Panc1 (cell line): Measurements from ENCODE around the gene COL27A1. TPM values are rescaled to one million over a fixed set of nuclear protein-coding genes. Genes with fewer than 3 reads are reported as not detected.

ENCODE experiments used
- ATAC-seq: fragments of 200-7000 bp; cut with Tn5 transposase; 2 replicates; pipeline ENCODE4 v1.9.1; 2020; ENCODE audit warnings: mild to moderate bottlenecking, moderate library complexity
- BruUV-seq: library from RNA; stranded (reverse); fragments of 400-500 nt; replicated peaks from 2 replicates; lab custom pipeline; 2021; lab: Mats Ljungman, UMichigan
- CTCF ChIA-PET: fragments of 300-600 bp; sonication (Branson Sonifier 250); formaldehyde crosslinking; loops from one replicate; lab custom pipeline; 2022; ENCODE audit warnings: antibody characterized with exemption; lab: Charles Lee
- POLR2A ChIA-PET: fragments of 300-600 bp; sonication (Branson Sonifier 250); formaldehyde crosslinking; loops from one replicate; lab custom pipeline; 2022; ENCODE audit warnings: antibody characterized with exemption; lab: Charles Lee
- DNase-seq: peaks from one replicate; pipeline ENCODE4 v3.0.0-alpha.2; 2010; ENCODE audit warnings: low read depth, low spot score
- H3K27ac ChIP-seq: 2 replicates; pipeline ENCODE4 v1.5.1; 2011; ENCODE audit warnings: mild to moderate bottlenecking, low read length, inconsistent platforms
- H3K27me3 ChIP-seq: fragments of 200-500 bp; sonication (Bioruptor generic); 2 replicates; pipeline ENCODE4 v1.6.0; 2014; ENCODE audit warnings: low read length, inconsistent platforms; ENCODE audit not compliant: control insufficient read depth, insufficient read depth
- H3K36me3 ChIP-seq: fragments of 200-500 bp; sonication (Bioruptor generic); 2 replicates; pipeline ENCODE4 v1.5.1; 2014; ENCODE audit warnings: inconsistent platforms, mild to moderate bottlenecking, low read length, moderate library complexity; ENCODE audit not compliant: control insufficient read depth, insufficient read depth
- H3K4me1 ChIP-seq: 2 replicates; pipeline ENCODE4 v1.5.1; 2011; ENCODE audit warnings: inconsistent platforms, mild to moderate bottlenecking, low read length, moderate library complexity; ENCODE audit not compliant: control insufficient read depth, insufficient read depth
- H3K4me3 ChIP-seq, 2 experiments: 2 replicates each; pipeline ENCODE4 v1.5.1; 2011 to 2012; ENCODE audit warnings: low read depth in 2 of 2, low read length in 2 of 2, mild to moderate bottlenecking in 2 of 2, inconsistent platforms in 1 of 2, moderate library complexity in 1 of 2
- H3K9me3 ChIP-seq: fragments of 200-500 bp; sonication (Bioruptor generic); 2 replicates; pipeline ENCODE4 v1.5.1; 2014; ENCODE audit warnings: low read depth, mild to moderate bottlenecking, inconsistent platforms, low read length, moderate library complexity; ENCODE audit not compliant: control insufficient read depth, insufficient read depth
- CTCF ChIP-seq: fragments of 450-650 bp; IDR thresholded peaks from 2 replicates; pipeline ENCODE4 v1.5.1; 2017; ENCODE audit warnings: mild to moderate bottlenecking
- POLR2AphosphoS5 ChIP-seq: IDR thresholded peaks from 2 replicates; pipeline ENCODE4 v1.6.1; 2012; ENCODE audit warnings: mild to moderate bottlenecking, low read depth, low read length, moderate library complexity
- REST ChIP-seq, 2 experiments: IDR thresholded peaks; 2 replicates each; pipeline ENCODE4 v1.6.1; 2011 to 2012; ENCODE audit warnings: low read depth in 2 of 2, control low read depth in 1 of 2, low read length in 1 of 2, mild to moderate bottlenecking in 1 of 2, moderate library complexity in 1 of 2; ENCODE audit not compliant: insufficient read depth in 1 of 2
- SIN3A ChIP-seq: IDR thresholded peaks from 2 replicates; pipeline ENCODE4 v1.6.1; 2012; ENCODE audit warnings: low read depth, mild to moderate bottlenecking, low read length, moderate library complexity, borderline replicate concordance; ENCODE audit not compliant: insufficient read depth
- TCF7L2 ChIP-seq: IDR thresholded peaks from 2 replicates; pipeline ENCODE4 v1.6.1; 2011; ENCODE audit warnings: mild to moderate bottlenecking, low read depth, low read length, inconsistent platforms
- in situ Hi-C: cut with HindIII; loops from 2 replicates; pipeline ENCODE4 v1.10.0; 2016; ENCODE audit warnings: low sequenced_read_pairs, low pct_unique_long_range_greater_than_20kb
- intact Hi-C: fragments of 100-400 bp; cut with micrococcal nuclease; formaldehyde crosslinking; loops from one replicate; pipeline ENCODE4 v1.10.0; 2022; ENCODE audit not compliant: unreplicated experiment
- total RNA-seq: library from RNA; stranded (reverse); gene quantifications from one replicate; pipeline ENCODE4 v1.2.1, GENCODE V29; 2021; ENCODE audit not compliant: unreplicated experiment

COL27A1 gene
- total RNA-seq, 1 experiment from 2014 or later = 5.1 TPM

- ChIA-PET CTCF (no interaction called here), POLR2A (no interaction called here)
- no peak overlapping the region for H3K4me3 ChIP-seq
- DNase-seq (no peak), ATAC-seq (no peak)
- H3K27me3 ChIP-seq = no peaks in the 10 kb centered on the region
- intact Hi-C loops = no loop called here
- in situ Hi-C loops = no loop called here
- TF ChIP-seq POLR2AphosphoS5 (no peak), CTCF (no peak), REST (IDR thresholded peaks at IDR 0.05; ENCODE audit: insufficient read depth in 1 of 2, low read depth in 2 of 2, low read length in 1 of 2) (no peak), TCF7L2 (no peak), SIN3A (no peak)
- no TSS peak for BruUV-seq
- no peaks in the 10 kb centered on the region for H3K4me1 ChIP-seq
- H3K36me3 ChIP-seq = no peaks in the 10 kb centered on the region
- H3K9me3 ChIP-seq = no peaks in the 10 kb centered on the region
- H3K27ac ChIP-seq = no peak overlapping the region
These were observed 101.5 kb downstream of the COL27A1 start for GRCh38 chr9:114256827-114257328.

GRCh38 chr9:114258218-114258617, 102.9 kb downstream of the COL27A1 start:
- Histone ChIP-seq H3K27me3 (no peaks in the 10 kb centered on the region), H3K27ac (no peak overlapping the region), H3K4me1 (no peaks in the 10 kb centered on the region), H3K36me3 (no peaks in the 10 kb centered on the region), H3K9me3 (no peaks in the 10 kb centered on the region), H3K4me3 (no peak overlapping the region)
- in situ Hi-C loops (no loop called here), intact Hi-C loops (no loop called here)
- TF ChIP-seq SIN3A = no peak
- no peak for TF ChIP-seq POLR2AphosphoS5
- TF ChIP-seq REST (IDR thresholded peaks at IDR 0.05; ENCODE audit: insufficient read depth in 1 of 2, low read depth in 2 of 2, low read length in 1 of 2) = no peak
- TF ChIP-seq TCF7L2 = no peak
- no peak for TF ChIP-seq CTCF
- POLR2A ChIA-PET = no interaction called here
- no TSS peak for BruUV-seq
- DNase-seq (no peak), ATAC-seq (no peak)
- CTCF ChIA-PET = no interaction called here
